Gastroesophageal sphincter (tissue), 3 donors: Measurements from ENCODE around the gene INTS11.

Experiments used
- CTCF ChIP-seq, 4 experiments: fragments of 200-600 bp in 2 of 4; fragments of 450-650 bp in 2 of 4; sonication (generic) in 1 of 4; IDR thresholded peaks; one replicate each; pipeline ENCODE4 v1.5.1; 2017 to 2019; ENCODE audit warnings: antibody characterized with exemption in 4 of 4, mild to moderate bottlenecking in 2 of 4, moderate library complexity in 2 of 4
- EP300 ChIP-seq: sonication (generic); formaldehyde crosslinking; IDR thresholded peaks from one replicate; pipeline ENCODE4 v1.6.1; 2017; ENCODE audit warnings: antibody characterized with exemption, mild to moderate bottlenecking
- POLR2A ChIP-seq, 2 donors: fragments of 450-650 bp; IDR thresholded peaks; one replicate each; pipeline ENCODE4 v1.6.1; 2017; ENCODE audit warnings: antibody characterized with exemption in 2 of 2, mild to moderate bottlenecking in 2 of 2, moderate library complexity in 1 of 2

GRCh38 chr1:1356796-1357401 is 32.4 kb upstream of the INTS11 start:
- TF ChIP-seq CTCF (IDR thresholded peaks at IDR 0.05) (no peak), POLR2A (IDR thresholded peaks at IDR 0.05) (no peak), EP300 (no peak)
